ENCODE results near the gene LARGE1. TPM values are rescaled to one million over a fixed set of nuclear protein-coding genes. Genes with fewer than 3 reads are reported as not detected.

The LARGE1 gene
- polyA plus RNA-seq, 3 donors = 0.05 to 0.13 TPM; not detected in 1

DNA sequence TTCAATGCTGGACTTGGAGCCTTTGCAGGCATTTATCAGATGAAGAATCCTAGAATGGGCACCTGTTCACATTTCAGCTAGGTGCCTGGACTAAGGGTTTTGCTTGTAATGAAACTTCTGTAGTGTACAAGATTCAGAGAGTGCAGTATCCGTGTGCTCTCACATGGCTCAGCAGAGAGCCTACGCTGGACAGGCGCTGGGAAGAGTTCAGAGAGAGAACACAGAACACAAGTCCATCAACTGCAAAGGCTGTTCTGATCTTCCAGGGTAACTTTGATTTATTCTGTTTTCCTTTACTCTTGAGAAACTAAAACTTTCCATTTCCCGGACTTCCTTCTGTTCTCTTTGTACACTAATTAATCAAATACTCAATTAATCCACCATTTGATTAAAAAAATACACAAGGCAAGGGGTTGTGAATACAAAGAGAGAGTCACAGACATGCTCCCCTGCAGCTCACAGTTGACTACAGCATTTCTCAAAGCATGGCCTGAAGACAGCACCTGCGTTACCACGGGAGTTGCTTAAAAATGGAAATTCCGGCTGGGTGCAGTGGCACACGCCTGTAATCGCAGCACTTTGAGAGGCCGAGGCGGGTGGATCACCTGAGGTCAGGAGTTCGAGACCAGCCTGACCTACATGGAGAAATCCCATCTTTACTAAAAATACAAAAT is 393.7 kb downstream of the LARGE1 start:
- Histone ChIP-seq H3K9ac (ENCODE audit: insufficient read depth, low read length, poor library complexity, severe bottlenecking) (no peak overlapping the region), H4K20me1 (ENCODE audit: insufficient read depth, low read length) (no peaks in the 10 kb centered on the region), H3K4me2 (replicated peaks; ENCODE audit: extremely low read depth, low read length, poor library complexity, severe bottlenecking) (no peak overlapping the region), H3K4me1 (ENCODE audit: control insufficient read depth in 1 of 2, insufficient read depth in 2 of 2, low read length in 2 of 2) (no peaks in the 10 kb centered on the region), H3K9me3 (replicated peaks in 1 of 2; ENCODE audit: control insufficient read depth in 1 of 2, insufficient read depth in 1 of 2, low read length in 2 of 2) (no peaks in the 10 kb centered on the region), H3K36me3 (replicated peaks in 1 of 2; ENCODE audit: control insufficient read depth in 1 of 2, insufficient read depth in 2 of 2, low read length in 2 of 2) (no peaks in the 10 kb centered on the region), H3K27me3 (ENCODE audit: control insufficient read depth in 2 of 2, insufficient read depth in 2 of 2, low read length in 2 of 2) (no peaks in the 10 kb centered on the region), H3K4me3 (replicated peaks in 1 of 3; ENCODE audit: low read depth in 2 of 3, low read length in 3 of 3) (no peak overlapping the region), H3K27ac (ENCODE audit: low read depth in 1 of 2, low read length in 2 of 2) (no peak overlapping the region), H2AFZ (ENCODE audit: insufficient read depth, low read depth, low read length, poor library complexity, severe bottlenecking) (no peak overlapping the region), H3K79me2 (ENCODE audit: insufficient read depth, low read length) (no peaks in the 10 kb centered on the region)
- Mint-ChIP-seq H3K9me3 (peaks cover 0 to 3% (median 0%) of the 10 kb centered on the region in 7 donors), H3K27me3 (ENCODE audit: low read depth in 3 of 3) (peaks cover 0 to 2% (median 0%) of the 10 kb centered on the region in 3 donors), H3K36me3 (no peaks in the 10 kb centered on the region), H3K4me1 (no peaks in the 10 kb centered on the region), H3K27ac (no peak overlapping the region), H3K4me3 (no peak overlapping the region)
- 89% methylated on average over 11 of the region's 12 CpGs for WGBS (ENCODE audit: insufficient coverage)
- DNase-seq = no peak
- TF ChIP-seq, protein P1, sequence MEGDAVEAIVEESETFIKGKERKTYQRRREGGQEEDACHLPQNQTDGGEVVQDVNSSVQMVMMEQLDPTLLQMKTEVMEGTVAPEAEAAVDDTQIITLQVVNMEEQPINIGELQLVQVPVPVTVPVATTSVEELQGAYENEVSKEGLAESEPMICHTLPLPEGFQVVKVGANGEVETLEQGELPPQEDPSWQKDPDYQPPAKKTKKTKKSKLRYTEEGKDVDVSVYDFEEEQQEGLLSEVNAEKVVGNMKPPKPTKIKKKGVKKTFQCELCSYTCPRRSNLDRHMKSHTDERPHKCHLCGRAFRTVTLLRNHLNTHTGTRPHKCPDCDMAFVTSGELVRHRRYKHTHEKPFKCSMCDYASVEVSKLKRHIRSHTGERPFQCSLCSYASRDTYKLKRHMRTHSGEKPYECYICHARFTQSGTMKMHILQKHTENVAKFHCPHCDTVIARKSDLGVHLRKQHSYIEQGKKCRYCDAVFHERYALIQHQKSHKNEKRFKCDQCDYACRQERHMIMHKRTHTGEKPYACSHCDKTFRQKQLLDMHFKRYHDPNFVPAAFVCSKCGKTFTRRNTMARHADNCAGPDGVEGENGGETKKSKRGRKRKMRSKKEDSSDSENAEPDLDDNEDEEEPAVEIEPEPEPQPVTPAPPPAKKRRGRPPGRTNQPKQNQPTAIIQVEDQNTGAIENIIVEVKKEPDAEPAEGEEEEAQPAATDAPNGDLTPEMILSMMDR (IDR thresholded peaks at IDR 0.05) = no peak
- intact Hi-C loops (cut with micrococcal nuclease) = no loop called here

- Histone ChIP-seq H3K9ac (ENCODE audit: insufficient read depth, low read length, poor library complexity, severe bottlenecking) (no peak overlapping the region), H3K4me3 (replicated peaks in 1 of 3; ENCODE audit: low read depth in 2 of 3, low read length in 3 of 3) (no peak overlapping the region), H3K27me3 (ENCODE audit: control insufficient read depth in 2 of 2, insufficient read depth in 2 of 2, low read length in 2 of 2) (no peaks in the 10 kb centered on the region), H3K27ac (ENCODE audit: low read depth in 1 of 2, low read length in 2 of 2) (no peak overlapping the region), H3K9me3 (replicated peaks in 1 of 2; ENCODE audit: control insufficient read depth in 1 of 2, insufficient read depth in 1 of 2, low read length in 2 of 2) (peaks cover 0 to 6% of the 10 kb centered on the region in 2 donors), H3K4me2 (replicated peaks; ENCODE audit: extremely low read depth, low read length, poor library complexity, severe bottlenecking) (no peak overlapping the region), H3K79me2 (ENCODE audit: insufficient read depth, low read length) (no peaks in the 10 kb centered on the region), H3K36me3 (replicated peaks in 1 of 2; ENCODE audit: control insufficient read depth in 1 of 2, insufficient read depth in 2 of 2, low read length in 2 of 2) (no peaks in the 10 kb centered on the region), H3K4me1 (ENCODE audit: control insufficient read depth in 1 of 2, insufficient read depth in 2 of 2, low read length in 2 of 2) (no peaks in the 10 kb centered on the region), H2AFZ (ENCODE audit: insufficient read depth, low read depth, low read length, poor library complexity, severe bottlenecking) (no peak overlapping the region), H4K20me1 (ENCODE audit: insufficient read depth, low read length) (no peaks in the 10 kb centered on the region)
- no peaks in the 10 kb centered on the region for H3K4me1 Mint-ChIP-seq
- intact Hi-C loops (cut with micrococcal nuclease) = no loop called here
- no peaks in the 10 kb centered on the region for H3K36me3 Mint-ChIP-seq
- no peak overlapping the region for H3K27ac Mint-ChIP-seq
- peaks cover 0 to 2% (median 0%) of the 10 kb centered on the region in 3 donors for H3K27me3 Mint-ChIP-seq (ENCODE audit: low read depth in 3 of 3)
- H3K9me3 Mint-ChIP-seq = peaks cover 0 to 3% (median 3%) of the 10 kb centered on the region in 7 donors
- WGBS (ENCODE audit: insufficient coverage) = no CpG with 5 or more reads among the region's 4 CpGs
- DNase-seq = no peak
- H3K4me3 Mint-ChIP-seq = no peak overlapping the region
- TF ChIP-seq, protein P1 (IDR thresholded peaks at IDR 0.05) = no peak
Measured at GRCh38 chr22:33524511-33525260, 395.6 kb downstream of the LARGE1 start.
